IMR-90 (cell line): ENCODE measurements around the gene C1QTNF8. TPM values are rescaled to one million over a fixed set of nuclear protein-coding genes. Genes with fewer than 3 reads are reported as not detected.

ENCODE experiments used
- ATAC-seq: fragments of 200-7000 bp; cut with Tn5 transposase; 2 replicates; pipeline ENCODE4 v1.9.1; 2020; ENCODE audit warnings: low read depth, mild to moderate bottlenecking, moderate library complexity
- BruUV-seq: library from RNA; stranded (reverse); fragments of 400-500 nt; replicated peaks from 2 replicates; lab custom pipeline; 2021; lab: Mats Ljungman, UMichigan
- CTCF ChIA-PET: fragments of 300-600 bp; formaldehyde crosslinking; extraction: SDS; loops from one replicate; lab custom pipeline; 2021; ENCODE audit warnings: antibody characterized with exemption; lab: Yijun Ruan, JAX
- POLR2A ChIA-PET: fragments of 300-600 bp; sonication (Branson Sonifier 250); formaldehyde crosslinking; loops from one replicate; lab custom pipeline; 2022; ENCODE audit warnings: antibody characterized with exemption; ENCODE audit not compliant: unreplicated experiment; lab: Charles Lee
- DNase-seq: peaks from one replicate; pipeline ENCODE4 v3.0.0; 2013
- H2AFZ ChIP-seq: replicated peaks from 2 replicates; pipeline ENCODE3; 2013; ENCODE audit warnings: low read length, mild to moderate bottlenecking; ENCODE audit not compliant: poor library complexity
- H2AK5ac ChIP-seq: 2 replicates; pipeline ENCODE4 v1.6.1; 2013; ENCODE audit warnings: low read depth, low read length, inconsistent platforms
- H2AK9ac ChIP-seq: replicated peaks from 2 replicates; pipeline ENCODE3; 2013; ENCODE audit warnings: mild to moderate bottlenecking, low read depth, low read length, moderate library complexity; ENCODE audit not compliant: poor library complexity
- H2BK120ac ChIP-seq: 2 replicates; pipeline ENCODE4 v1.6.1; 2013; ENCODE audit warnings: low read depth, low read length, inconsistent platforms
- H2BK15ac ChIP-seq: 3 replicates; pipeline ENCODE4 v1.6.1; 2013; ENCODE audit warnings: low read depth, low read length, inconsistent platforms
- H2BK20ac ChIP-seq: 2 replicates; pipeline ENCODE4 v1.6.1; 2013; ENCODE audit warnings: low read depth, mild to moderate bottlenecking, inconsistent platforms, low read length, moderate library complexity
- H2BK5ac ChIP-seq: 2 replicates; pipeline ENCODE4 v1.6.1; 2013; ENCODE audit warnings: mild to moderate bottlenecking, low read depth, low read length, inconsistent platforms; ENCODE audit not compliant: poor library complexity, severe bottlenecking
- H3K14ac ChIP-seq: replicated peaks from 2 replicates; pipeline ENCODE4 v1.6.1; 2013; ENCODE audit warnings: low read depth, low read length, inconsistent platforms
- H3K18ac ChIP-seq: 2 replicates; pipeline ENCODE4 v1.6.1; 2013; ENCODE audit warnings: low read depth, low read length, control low read depth
- H3K23ac ChIP-seq: 2 replicates; pipeline ENCODE4 v1.6.1; 2013; ENCODE audit warnings: low read depth, low read length, inconsistent platforms
- H3K27ac ChIP-seq: 2 replicates; pipeline ENCODE4 v1.5.1; 2013; ENCODE audit warnings: mild to moderate bottlenecking, control low read depth, low read length; ENCODE audit not compliant: insufficient read depth
- H3K27me3 ChIP-seq: 2 replicates; pipeline ENCODE4 v1.6.1; 2013; ENCODE audit warnings: low read length; ENCODE audit not compliant: control insufficient read depth, insufficient read depth
- H3K36me3 ChIP-seq: 2 replicates; pipeline ENCODE4 v1.6.1; 2013; ENCODE audit warnings: low read length, mixed read lengths; ENCODE audit not compliant: control insufficient read depth, insufficient read depth
- H3K4ac ChIP-seq: 2 replicates; pipeline ENCODE4 v1.6.1; 2013; ENCODE audit warnings: low read depth, low read length, inconsistent platforms
- H3K4me1 ChIP-seq: 2 replicates; pipeline ENCODE4 v1.6.1; 2013; ENCODE audit warnings: low read length, mixed read lengths; ENCODE audit not compliant: control insufficient read depth, insufficient read depth
- H3K4me2 ChIP-seq: 2 replicates; pipeline ENCODE4 v1.6.1; 2013; ENCODE audit warnings: low read depth, mild to moderate bottlenecking, control low read depth, low read length, moderate library complexity
- H3K4me3 ChIP-seq: 2 replicates; pipeline ENCODE4 v1.5.1; 2013; ENCODE audit warnings: low read depth, mild to moderate bottlenecking, control low read depth, low read length, moderate library complexity; ENCODE audit not compliant: insufficient read depth
- H3K56ac ChIP-seq: 2 replicates; pipeline ENCODE4 v1.6.1; 2013; ENCODE audit warnings: low read length, inconsistent platforms; ENCODE audit not compliant: insufficient read depth; ENCODE audit errors: extremely low read depth
- H3K79me1 ChIP-seq, 2 experiments: 2 replicates each; pipeline ENCODE4 v1.6.1; 2013; ENCODE audit warnings: low read length in 2 of 2, inconsistent platforms in 1 of 2, low read depth in 1 of 2
- H3K9ac ChIP-seq: 2 replicates; pipeline ENCODE4 v1.6.1; 2013; ENCODE audit warnings: low read depth, low read length, control low read depth
- H3K9me1 ChIP-seq: 2 replicates; pipeline ENCODE4 v1.6.1; 2013; ENCODE audit warnings: low read length, inconsistent platforms; ENCODE audit not compliant: insufficient read depth
- H3K9me3 ChIP-seq: 2 replicates; pipeline ENCODE4 v1.6.1; 2013; ENCODE audit warnings: low read length; ENCODE audit not compliant: control insufficient read depth, insufficient read depth
- H4K20me1 ChIP-seq: 2 replicates; pipeline ENCODE4 v1.6.1; 2013; ENCODE audit warnings: low read length, inconsistent platforms; ENCODE audit not compliant: insufficient read depth
- H4K5ac ChIP-seq: 2 replicates; pipeline ENCODE4 v1.6.1; 2013; ENCODE audit warnings: mild to moderate bottlenecking, low read depth, low read length, control low read depth
- H4K8ac ChIP-seq, 2 experiments: 2 replicates each; pipeline ENCODE4 v1.6.1; 2013; ENCODE audit warnings: low read depth in 2 of 2, low read length in 2 of 2, control low read depth in 1 of 2, inconsistent platforms in 1 of 2
- H4K91ac ChIP-seq: 2 replicates; pipeline ENCODE4 v1.6.1; 2013; ENCODE audit warnings: low read depth, low read length, inconsistent platforms; ENCODE audit not compliant: insufficient read depth
- BHLHE40 ChIP-seq: fragments of 150-350 bp; IDR thresholded peaks from 2 replicates; pipeline ENCODE4 v1.6.1; 2016; ENCODE audit warnings: mild to moderate bottlenecking, low read depth, low read length
- CEBPB ChIP-seq: IDR thresholded peaks from 2 replicates; pipeline ENCODE4 v1.6.1; 2012; ENCODE audit warnings: low read depth, low read length, improper control_type of control experiment
- CHD1 ChIP-seq: IDR thresholded peaks from 2 replicates; pipeline ENCODE4 v1.6.1; 2012; ENCODE audit warnings: low read depth, low read length, improper control_type of control experiment
- FOS ChIP-seq: fragments of 150-350 bp; IDR thresholded peaks from 2 replicates; pipeline ENCODE4 v1.6.1; 2016; ENCODE audit warnings: low read depth, low read length
- MAFK ChIP-seq: IDR thresholded peaks from 2 replicates; pipeline ENCODE4 v1.6.1; 2012; ENCODE audit warnings: low read depth, low read length, improper control_type of control experiment
- MAZ ChIP-seq: IDR thresholded peaks from 2 replicates; pipeline ENCODE4 v1.6.1; 2012; ENCODE audit warnings: low read depth, mild to moderate bottlenecking, low read length, improper control_type of control experiment, moderate library complexity, borderline replicate concordance
- MXI1 ChIP-seq: IDR thresholded peaks from 2 replicates; pipeline ENCODE4 v1.6.1; 2012; ENCODE audit warnings: low read depth, mild to moderate bottlenecking, low read length, moderate library complexity, borderline replicate concordance
- NFE2L2 ChIP-seq: fragments of 150-350 bp; IDR thresholded peaks from 2 replicates; pipeline ENCODE4 v1.6.1; 2016; ENCODE audit warnings: low read depth, mild to moderate bottlenecking, low read length
- POLR2A ChIP-seq: IDR thresholded peaks from 2 replicates; pipeline ENCODE4 v1.6.1; 2012; ENCODE audit warnings: mild to moderate bottlenecking, low read depth, low read length
- RAD21 ChIP-seq: IDR thresholded peaks from 2 replicates; pipeline ENCODE4 v1.6.1; 2012; ENCODE audit warnings: low read length, improper control_type of control experiment
- RCOR1 ChIP-seq: IDR thresholded peaks from 2 replicates; pipeline ENCODE4 v1.6.1; 2012; ENCODE audit warnings: mild to moderate bottlenecking, low read length, improper control_type of control experiment; ENCODE audit not compliant: insufficient replicate concordance
- RFX5 ChIP-seq: IDR thresholded peaks from 2 replicates; pipeline ENCODE4 v1.8.0; 2012; ENCODE audit warnings: low read depth, mild to moderate bottlenecking, low read length, moderate library complexity
- SMC3 ChIP-seq: fragments of 150-350 bp; IDR thresholded peaks from 2 replicates; pipeline ENCODE4 v1.6.1; 2016; ENCODE audit warnings: low read depth, mild to moderate bottlenecking, antibody characterized with exemption, low read length, moderate library complexity
- WGBS, 2 experiments: methylation state at CpG; one replicate each; pipeline versions ENCODE4 v1.1.5 to v1.1.7; 2013; ENCODE audit warnings: missing lambda C conversion rate in 2 of 2; ENCODE audit not compliant: insufficient read length in 1 of 2; ENCODE audit errors: extremely low coverage in 2 of 2; 5-methylcytosine and 5-hydroxymethylcytosine counted together
- dilution Hi-C: fragments of 300-500 bp; cut with HindIII; formaldehyde crosslinking; loops from one replicate; pipeline ENCODE4 v1.14.3; 2018; ENCODE audit warnings: low sequenced_read_pairs; ENCODE audit not compliant: unreplicated experiment
- in situ Hi-C: fragments of 300-500 bp; cut with MboI; formaldehyde crosslinking; loops from 3 replicates; pipeline ENCODE4 v1.14.3; 2019; ENCODE audit warnings: low sequenced_read_pairs, inconsistent platforms, mixed read lengths
- intact Hi-C: fragments of 100-400 bp; cut with micrococcal nuclease; formaldehyde crosslinking; loops from 2 replicates; pipeline ENCODE4 v1.10.0; 2022
- polyA plus RNA-seq, 3 experiments: library from polyadenylated mRNA; depleted of rRNA; stranded (reverse); fragments of >200 nt; gene quantifications; 2 replicates each; pipeline ENCODE4 v1.2.3, GENCODE V29; 2012; ENCODE audit warnings: low replicate concordance in 1 of 3
- total RNA-seq: library from RNA; depleted of rRNA; stranded (reverse); fragments of >200 nt; gene quantifications from 2 replicates; pipeline ENCODE4 v1.2.3, GENCODE V29; 2012
- TF ChIP-seq, protein P1 (sequence below): fragments of 150-350 bp; IDR thresholded peaks from 2 replicates; pipeline ENCODE4 v1.6.1; 2016; ENCODE audit warnings: low read depth, mild to moderate bottlenecking, low read length, moderate library complexity, borderline replicate concordance
- TF ChIP-seq, protein P2 (sequence below): fragments of 150-350 bp; IDR thresholded peaks from 2 replicates; pipeline ENCODE4 v1.6.1; 2017; ENCODE audit warnings: mild to moderate bottlenecking, antibody characterized with exemption, low read length, low read depth
- TF ChIP-seq, protein P3 (sequence below): conservative IDR thresholded peaks from 2 replicates; pipeline ENCODE4 v1.5.1; 2012; ENCODE audit warnings: mild to moderate bottlenecking, low read depth, low read length, improper control_type of control experiment

C1QTNF8 gene
- total and polyA plus RNA-seq, 2 of the 4 experiments (the other 2 are of a cell fraction), result not detected

DNA sequence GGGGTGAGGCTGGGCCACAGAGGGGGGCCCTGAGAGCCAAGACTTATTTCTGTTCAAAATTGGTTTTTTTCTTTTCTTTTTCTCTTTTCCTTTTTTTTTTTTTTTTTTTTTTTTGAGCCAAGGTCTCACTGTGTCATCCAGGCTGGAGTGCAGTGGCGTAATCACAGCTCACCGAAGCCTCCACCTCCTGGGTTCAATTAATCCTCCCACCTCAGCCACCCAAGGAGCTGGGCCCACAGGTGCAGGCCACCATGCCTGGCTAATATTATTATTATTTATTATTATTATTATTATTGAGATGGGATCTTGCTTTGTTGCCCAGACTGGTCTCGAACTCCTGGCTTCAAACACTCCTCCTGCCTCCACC is 39.4 kb upstream of the C1QTNF8 start:
- Histone ChIP-seq H3K9me3 (no peaks in the 10 kb centered on the region), H2BK20ac (no peak overlapping the region), H3K36me3 (no peaks in the 10 kb centered on the region), H2BK120ac (no peak overlapping the region), H4K20me1 (no peaks in the 10 kb centered on the region), H2AK5ac (no peak overlapping the region), H3K4me1 (no peaks in the 10 kb centered on the region), H3K4ac (no peak overlapping the region), H4K5ac (no peak overlapping the region), H2BK15ac (no peak overlapping the region), H2BK5ac (no peak overlapping the region), H3K4me3 (no peak overlapping the region), H3K27me3 (peaks cover 25% of the 10 kb centered on the region; the same call in 1 of the 2 replicates), H3K79me1 (no peaks in the 10 kb centered on the region), H3K56ac (no peak overlapping the region), H2AFZ (no peak overlapping the region), H3K14ac (no peak overlapping the region), H3K23ac (no peak overlapping the region), H3K9me1 (no peaks in the 10 kb centered on the region), H3K27ac (no peak overlapping the region), H3K18ac (no peak overlapping the region), H3K9ac (no peak overlapping the region), H3K4me2 (no peak overlapping the region), H2AK9ac (no peak overlapping the region), H4K91ac (no peak overlapping the region), H4K8ac (no peak overlapping the region)
- ATAC-seq, result no peak
- DNase-seq, result no peak
- ChIA-PET POLR2A (no interaction called here), CTCF (no interaction called here)
- no TSS peak for BruUV-seq
- intact Hi-C loops, result no loop called here
- dilution Hi-C loops, result no loop called here
- TF ChIP-seq FOS (no peak), RFX5 (no peak), SMC3 (no peak), MXI1 (no peak), BHLHE40 (no peak), NFE2L2 (no peak), RCOR1 (no peak), RAD21 (no peak), CHD1 (no peak), MAZ (no peak), CEBPB (no peak), MAFK (no peak), POLR2A (no peak)
- TF ChIP-seq, protein P1, sequence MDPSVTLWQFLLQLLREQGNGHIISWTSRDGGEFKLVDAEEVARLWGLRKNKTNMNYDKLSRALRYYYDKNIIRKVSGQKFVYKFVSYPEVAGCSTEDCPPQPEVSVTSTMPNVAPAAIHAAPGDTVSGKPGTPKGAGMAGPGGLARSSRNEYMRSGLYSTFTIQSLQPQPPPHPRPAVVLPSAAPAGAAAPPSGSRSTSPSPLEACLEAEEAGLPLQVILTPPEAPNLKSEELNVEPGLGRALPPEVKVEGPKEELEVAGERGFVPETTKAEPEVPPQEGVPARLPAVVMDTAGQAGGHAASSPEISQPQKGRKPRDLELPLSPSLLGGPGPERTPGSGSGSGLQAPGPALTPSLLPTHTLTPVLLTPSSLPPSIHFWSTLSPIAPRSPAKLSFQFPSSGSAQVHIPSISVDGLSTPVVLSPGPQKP, result no peak
- TF ChIP-seq, protein P2, sequence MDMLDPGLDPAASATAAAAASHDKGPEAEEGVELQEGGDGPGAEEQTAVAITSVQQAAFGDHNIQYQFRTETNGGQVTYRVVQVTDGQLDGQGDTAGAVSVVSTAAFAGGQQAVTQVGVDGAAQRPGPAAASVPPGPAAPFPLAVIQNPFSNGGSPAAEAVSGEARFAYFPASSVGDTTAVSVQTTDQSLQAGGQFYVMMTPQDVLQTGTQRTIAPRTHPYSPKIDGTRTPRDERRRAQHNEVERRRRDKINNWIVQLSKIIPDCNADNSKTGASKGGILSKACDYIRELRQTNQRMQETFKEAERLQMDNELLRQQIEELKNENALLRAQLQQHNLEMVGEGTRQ, result no peak
- TF ChIP-seq, protein P3, sequence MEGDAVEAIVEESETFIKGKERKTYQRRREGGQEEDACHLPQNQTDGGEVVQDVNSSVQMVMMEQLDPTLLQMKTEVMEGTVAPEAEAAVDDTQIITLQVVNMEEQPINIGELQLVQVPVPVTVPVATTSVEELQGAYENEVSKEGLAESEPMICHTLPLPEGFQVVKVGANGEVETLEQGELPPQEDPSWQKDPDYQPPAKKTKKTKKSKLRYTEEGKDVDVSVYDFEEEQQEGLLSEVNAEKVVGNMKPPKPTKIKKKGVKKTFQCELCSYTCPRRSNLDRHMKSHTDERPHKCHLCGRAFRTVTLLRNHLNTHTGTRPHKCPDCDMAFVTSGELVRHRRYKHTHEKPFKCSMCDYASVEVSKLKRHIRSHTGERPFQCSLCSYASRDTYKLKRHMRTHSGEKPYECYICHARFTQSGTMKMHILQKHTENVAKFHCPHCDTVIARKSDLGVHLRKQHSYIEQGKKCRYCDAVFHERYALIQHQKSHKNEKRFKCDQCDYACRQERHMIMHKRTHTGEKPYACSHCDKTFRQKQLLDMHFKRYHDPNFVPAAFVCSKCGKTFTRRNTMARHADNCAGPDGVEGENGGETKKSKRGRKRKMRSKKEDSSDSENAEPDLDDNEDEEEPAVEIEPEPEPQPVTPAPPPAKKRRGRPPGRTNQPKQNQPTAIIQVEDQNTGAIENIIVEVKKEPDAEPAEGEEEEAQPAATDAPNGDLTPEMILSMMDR, result no peak
- WGBS, 2 experiments, result no CpG with 5 or more reads among the region's 3 CpGs
- in situ Hi-C loops, result no loop called here
